K562 (cell line): ENCODE measurements around the gene DYTN. TPM values are rescaled to one million over a fixed set of nuclear protein-coding genes. Genes with fewer than 3 reads are reported as not detected.

ENCODE experiments used
- ATAC-seq: fragments of 200-7000 bp; cut with Tn5 transposase; 3 replicates; pipeline ENCODE4 v1.9.1; 2020; ENCODE audit warnings: moderate library complexity
- BruUV-seq: library from RNA; stranded (reverse); fragments of 400-500 nt; replicated peaks from 2 replicates; lab custom pipeline; 2021; lab: Mats Ljungman, UMichigan
- CTCF ChIA-PET: fragments of 300-600 bp; formaldehyde crosslinking; extraction: SDS; loops from one replicate; lab custom pipeline; 2021; ENCODE audit warnings: low intra/inter-chr PET ratio; lab: Yijun Ruan, JAX
- POLR2A ChIA-PET: fragments of 300-600, 350-650 bp; sonication (Branson Sonifier 250); formaldehyde crosslinking; extraction: SDS; loops from one replicate; lab custom pipeline; 2021; ENCODE audit warnings: antibody characterized with exemption, inconsistent platforms; lab: Yijun Ruan, JAX
- DNase-seq, 4 experiments: peaks; one replicate each; pipeline versions ENCODE4 v3.0.0 to v3.0.0-alpha.2; 2011 to 2018; ENCODE audit warnings: low spot score in 3 of 4, mixed read lengths in 3 of 4; ENCODE audit errors: extremely low read depth in 1 of 4
- FAIRE-seq: peaks from 2 replicates; lab custom pipeline; 2011; peaks lifted over from hg19 to GRCh38; lab: Jason Lieb, UNC
- H2AFZ ChIP-seq: 2 replicates; pipeline ENCODE4 v1.6.0; 2011; ENCODE audit warnings: low read depth, low read length, control low read depth, inconsistent platforms
- H3K27ac ChIP-seq: fragments of 200-600 bp; 3 replicates; pipeline ENCODE4 v1.8.0; 2011; ENCODE audit warnings: low read depth, mild to moderate bottlenecking, control low read depth, inconsistent platforms, low read length, moderate library complexity, mixed read lengths; ENCODE audit errors: extremely low read depth
- H3K27me3 ChIP-seq, 2 experiments: fragments of 300-600 bp in 1 of 2; 2 replicates in 1 of 2; 3 replicates in 1 of 2; pipeline versions ENCODE4 v1.6.0 to v1.8.0; 2011; ENCODE audit warnings: inconsistent platforms in 2 of 2, low read length in 2 of 2, mild to moderate bottlenecking in 1 of 2, mixed read lengths in 1 of 2, moderate library complexity in 1 of 2; ENCODE audit not compliant: control insufficient read depth in 2 of 2, insufficient read depth in 2 of 2
- H3K36me3 ChIP-seq: fragments of 300-600 bp; 3 replicates; pipeline ENCODE4 v1.8.0; 2011; ENCODE audit warnings: mild to moderate bottlenecking, low read length, inconsistent platforms; ENCODE audit not compliant: control insufficient read depth, insufficient read depth
- H3K4me1 ChIP-seq, 2 experiments: fragments of 200-600 bp in 1 of 2; replicated peaks in 1 of 2; 2 replicates in 1 of 2; 3 replicates in 1 of 2; pipeline versions ENCODE4 v1.5.1 to v1.8.0; 2011; ENCODE audit warnings: inconsistent platforms in 2 of 2, low read length in 2 of 2, mild to moderate bottlenecking in 1 of 2, mixed read lengths in 1 of 2, moderate library complexity in 1 of 2; ENCODE audit not compliant: control insufficient read depth in 2 of 2, insufficient read depth in 2 of 2
- H3K4me2 ChIP-seq: 2 replicates; pipeline ENCODE4 v1.6.1; 2011; ENCODE audit warnings: low read length, control low read depth, inconsistent platforms, mixed read lengths; ENCODE audit not compliant: insufficient read depth
- H3K4me3 ChIP-seq: fragments of 200-600 bp; sonication (generic), shearing (Covaris generic); 2 replicates; pipeline ENCODE4 v1.5.1; 2016; ENCODE audit warnings: control low read depth, inconsistent platforms
- H3K79me2 ChIP-seq: fragments of 200-600 bp; 3 replicates; pipeline ENCODE4 v1.8.0; 2011; ENCODE audit warnings: low read length, inconsistent platforms; ENCODE audit not compliant: control insufficient read depth, insufficient read depth
- H3K9ac ChIP-seq, 2 experiments: 2 replicates each; pipeline versions ENCODE4 v1.6.0 to v1.6.1; 2011; ENCODE audit warnings: low read depth in 2 of 2, low read length in 2 of 2, control low read depth in 1 of 2, inconsistent platforms in 1 of 2, mild to moderate bottlenecking in 1 of 2, mixed read lengths in 1 of 2; ENCODE audit not compliant: insufficient read depth in 1 of 2
- H3K9me1 ChIP-seq: one replicate; pipeline ENCODE4 v1.6.0; 2011; ENCODE audit warnings: inconsistent platforms, mild to moderate bottlenecking, low read length, moderate library complexity; ENCODE audit not compliant: control insufficient read depth, insufficient read depth
- H3K9me3 ChIP-seq: replicated peaks from 2 replicates; pipeline ENCODE4 v1.5.1; 2011; ENCODE audit warnings: low read depth, low read length, inconsistent platforms; ENCODE audit not compliant: control insufficient read depth, insufficient read depth
- H4K20me1 ChIP-seq: replicated peaks from 2 replicates; pipeline ENCODE4 v1.6.1; 2011; ENCODE audit warnings: low read length, inconsistent platforms, mixed read lengths; ENCODE audit not compliant: control insufficient read depth, insufficient read depth
- EHMT2 ChIP-seq: fragments of 450-650 bp; IDR thresholded peaks from 2 replicates; pipeline ENCODE4 v1.6.1; 2018; ENCODE audit warnings: antibody characterized with exemption
- MEF2D ChIP-seq: conservative IDR thresholded peaks from 2 replicates; pipeline ENCODE4 v1.6.1; 2016; ENCODE audit warnings: low read depth, missing genetic modification characterization, missing compliant biosample characterization
- RAD51 ChIP-seq: fragments of 450-650 bp; IDR thresholded peaks from 2 replicates; pipeline ENCODE4 v1.7.1; 2016; ENCODE audit warnings: low read depth, mild to moderate bottlenecking, borderline replicate concordance
- RB1 ChIP-seq: fragments of 450-650 bp; IDR thresholded peaks from 2 replicates; pipeline ENCODE4 v1.6.1; 2017; ENCODE audit warnings: low read depth, mild to moderate bottlenecking
- RBM39 ChIP-seq: fragments of 200-400 bp; formaldehyde crosslinking; optimal IDR thresholded peaks from 2 replicates; pipeline ENCODE3; 2018; ENCODE audit warnings: low read depth, low read length
- SAFB2 ChIP-seq: fragments of 200-400 bp; formaldehyde crosslinking; IDR thresholded peaks from 2 replicates; pipeline ENCODE4 v1.6.1; 2018; ENCODE audit warnings: borderline replicate concordance, low read length, low read depth, moderate library complexity; ENCODE audit not compliant: severe bottlenecking
- SMARCE1 ChIP-seq: fragments of 450-650 bp; IDR thresholded peaks from 2 replicates; pipeline ENCODE4 v1.7.1; 2016; ENCODE audit warnings: mild to moderate bottlenecking
- ZNF124 ChIP-seq: sonication (generic); formaldehyde crosslinking; IDR thresholded peaks from 2 replicates; pipeline ENCODE4 v1.8.1; 2022; ENCODE audit warnings: missing genetic modification reagents
- ZNF780A ChIP-seq: fragments of 250-450 bp; sonication (Bioruptor Pico); IDR thresholded peaks from 2 replicates; pipeline ENCODE4 v1.5.0; 2021; ENCODE audit warnings: mild to moderate bottlenecking
- WGBS: fragments of 100-300 bp; shearing (Covaris generic); methylation state at CpG from one replicate; pipeline ENCODE4 v1.1.6; 2016; ENCODE audit warnings: low coverage, mixed read lengths; ENCODE audit not compliant: insufficient coverage; ENCODE audit errors: missing lambda C conversion rate; 5-methylcytosine and 5-hydroxymethylcytosine counted together
- in situ Hi-C: fragments of 300-500 bp; cut with MboI; formaldehyde crosslinking; loops from 4 replicates; pipeline ENCODE4 v1.15.0; 2018; ENCODE audit warnings: inconsistent platforms, mixed read lengths
- intact Hi-C: fragments of 100-400 bp; cut with micrococcal nuclease; formaldehyde crosslinking; loops from 2 replicates; pipeline ENCODE4 v1.14.2; 2022
- polyA plus RNA-seq, 8 experiments: library from polyadenylated mRNA; depleted of rRNA in 4 of 8; stranded (reverse) in 5 of 8; unstranded in 3 of 8; fragments of >200 nt; fragmentation: Nextera tagmentation in 2 of 8; fragmentation: Illumina TruSeq in 1 of 8; extraction: Ambion mirVana in 2 of 8; extraction: Trizol in 1 of 8; gene quantifications; 2 replicates each; pipeline versions ENCODE4 v1.2.1 to v1.2.3, GENCODE V29; 2011 to 2014; ENCODE audit warnings: inconsistent platforms in 1 of 8, missing spikeins in 1 of 8
- total RNA-seq, 7 experiments: library from RNA; depleted of rRNA in 6 of 7; stranded (reverse); fragments of >200 nt in 6 of 7; fragmentation: Illumina TruSeq in 2 of 7; extraction: Trizol in 2 of 7; gene quantifications; 2 replicates each; pipeline versions ENCODE4 v1.2.1 to v1.2.3, GENCODE V29; 2011 to 2021; ENCODE audit warnings: low replicate concordance in 1 of 7
- TF ChIP-seq, protein P1 (sequence below): fragments of 250-450 bp; sonication (Bioruptor Pico); IDR thresholded peaks from 2 replicates; pipeline ENCODE4 v1.8.0; 2021; ENCODE audit warnings: mild to moderate bottlenecking, moderate library complexity
- TF ChIP-seq, protein P2 (sequence below): fragments of 200-800 bp; sonication (Bioruptor generic); IDR thresholded peaks from 2 replicates; pipeline ENCODE4 v1.6.1; 2017; ENCODE audit warnings: missing genetic modification characterization, missing compliant biosample characterization

DYTN gene
- total and polyA plus RNA-seq, 9 of the 15 experiments (the other 6 are each of a cell fraction or from before 2014, with no cell fraction given), result not detected

DNA sequence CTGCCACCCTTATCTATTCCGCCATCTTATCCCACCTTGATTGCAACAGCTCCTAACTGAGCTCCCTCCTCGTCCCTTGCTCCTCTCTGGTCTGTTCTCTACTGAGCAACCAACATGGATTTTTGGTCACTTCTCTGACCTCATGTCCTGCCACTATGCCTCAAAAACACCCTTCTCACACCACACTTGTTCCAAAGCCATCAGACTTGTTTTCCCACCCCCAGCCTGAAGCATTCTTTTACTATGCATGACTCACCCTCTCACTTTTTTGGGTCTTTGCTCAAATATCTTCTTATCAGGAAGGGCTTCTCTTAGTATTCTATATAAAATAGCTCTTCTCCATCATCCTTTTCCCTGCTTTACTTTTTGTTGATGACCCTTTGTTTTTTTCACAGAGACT, 78.6 kb downstream of the DYTN start (continued):
- TF ChIP-seq ZNF124 (CRISPR knock-in tag) (no peak), SAFB2 (no peak), RB1 (no peak), RAD51 (no peak), SMARCE1 (no peak), EHMT2 (no peak)
- TF ChIP-seq, protein P1, sequence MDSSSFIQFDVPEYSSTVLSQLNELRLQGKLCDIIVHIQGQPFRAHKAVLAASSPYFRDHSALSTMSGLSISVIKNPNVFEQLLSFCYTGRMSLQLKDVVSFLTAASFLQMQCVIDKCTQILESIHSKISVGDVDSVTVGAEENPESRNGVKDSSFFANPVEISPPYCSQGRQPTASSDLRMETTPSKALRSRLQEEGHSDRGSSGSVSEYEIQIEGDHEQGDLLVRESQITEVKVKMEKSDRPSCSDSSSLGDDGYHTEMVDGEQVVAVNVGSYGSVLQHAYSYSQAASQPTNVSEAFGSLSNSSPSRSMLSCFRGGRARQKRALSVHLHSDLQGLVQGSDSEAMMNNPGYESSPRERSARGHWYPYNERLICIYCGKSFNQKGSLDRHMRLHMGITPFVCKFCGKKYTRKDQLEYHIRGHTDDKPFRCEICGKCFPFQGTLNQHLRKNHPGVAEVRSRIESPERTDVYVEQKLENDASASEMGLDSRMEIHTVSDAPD (CRISPR knock-in tag), result no peak
- TF ChIP-seq, all 486 proteins: peak for 0

DNA sequence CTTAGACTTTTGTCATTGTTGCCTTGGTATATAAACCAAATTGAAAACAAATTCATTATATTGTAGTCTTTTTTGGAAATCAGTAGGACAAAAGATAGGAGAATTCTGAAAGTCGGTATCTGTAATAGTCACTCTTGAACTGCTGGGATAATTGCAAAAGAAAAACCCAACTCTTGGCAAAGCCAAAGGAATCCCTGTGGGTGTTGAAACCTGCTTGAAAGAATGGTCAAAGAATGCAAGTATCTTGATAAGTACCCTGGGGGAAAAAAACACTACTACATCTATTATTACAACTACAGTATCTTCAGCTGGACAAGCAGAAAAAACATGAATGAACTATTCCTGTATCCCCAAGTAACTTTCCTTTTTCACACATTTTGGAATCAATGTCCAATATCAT, 83.2 kb downstream of the DYTN start:
- no peaks in the 10 kb centered on the region for H3K9me3 ChIP-seq
- in situ Hi-C loops (no loop called here), intact Hi-C loops (no loop called here)
- POLR2A ChIA-PET, result no interaction called here
- no peak for DNase-seq
- no peaks in the 10 kb centered on the region for H3K36me3 ChIP-seq
- H3K9me1 ChIP-seq, result no peaks in the 10 kb centered on the region
- no peak for ATAC-seq
- TF ChIP-seq ZNF780A (CRISPR knock-in tag) (no peak), MEF2D (tag) (no peak), RBM39 (no peak)
- TF ChIP-seq, protein P2, sequence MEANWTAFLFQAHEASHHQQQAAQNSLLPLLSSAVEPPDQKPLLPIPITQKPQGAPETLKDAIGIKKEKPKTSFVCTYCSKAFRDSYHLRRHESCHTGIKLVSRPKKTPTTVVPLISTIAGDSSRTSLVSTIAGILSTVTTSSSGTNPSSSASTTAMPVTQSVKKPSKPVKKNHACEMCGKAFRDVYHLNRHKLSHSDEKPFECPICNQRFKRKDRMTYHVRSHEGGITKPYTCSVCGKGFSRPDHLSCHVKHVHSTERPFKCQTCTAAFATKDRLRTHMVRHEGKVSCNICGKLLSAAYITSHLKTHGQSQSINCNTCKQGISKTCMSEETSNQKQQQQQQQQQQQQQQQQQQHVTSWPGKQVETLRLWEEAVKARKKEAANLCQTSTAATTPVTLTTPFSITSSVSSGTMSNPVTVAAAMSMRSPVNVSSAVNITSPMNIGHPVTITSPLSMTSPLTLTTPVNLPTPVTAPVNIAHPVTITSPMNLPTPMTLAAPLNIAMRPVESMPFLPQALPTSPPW (CRISPR knock-in tag), result no peak
- no peak overlapping the region for H3K27ac ChIP-seq
- no peaks in the 10 kb centered on the region for H3K79me2 ChIP-seq
- H2AFZ ChIP-seq, result no peak overlapping the region
- whole genome bisulfite sequencing, result 0% methylated on average over 1 of the region's 1 CpG
- no peak for FAIRE-seq
- no peaks in the 10 kb centered on the region for H3K27me3 ChIP-seq
- H3K4me2 ChIP-seq, result no peak overlapping the region
- H4K20me1 ChIP-seq, result no peaks in the 10 kb centered on the region
- no TSS peak for BruUV-seq
- no peak overlapping the region for H3K4me3 ChIP-seq
- CTCF ChIA-PET, result no interaction called here
- H3K4me1 ChIP-seq, result no peaks in the 10 kb centered on the region
- H3K9ac ChIP-seq, result no peak overlapping the region
